ENCODE results near the gene ITPR2.
A peak's percentile ranks its signal among the peaks of the same experiment; 100 is the strongest.

Gene ITPR2

DNA sequence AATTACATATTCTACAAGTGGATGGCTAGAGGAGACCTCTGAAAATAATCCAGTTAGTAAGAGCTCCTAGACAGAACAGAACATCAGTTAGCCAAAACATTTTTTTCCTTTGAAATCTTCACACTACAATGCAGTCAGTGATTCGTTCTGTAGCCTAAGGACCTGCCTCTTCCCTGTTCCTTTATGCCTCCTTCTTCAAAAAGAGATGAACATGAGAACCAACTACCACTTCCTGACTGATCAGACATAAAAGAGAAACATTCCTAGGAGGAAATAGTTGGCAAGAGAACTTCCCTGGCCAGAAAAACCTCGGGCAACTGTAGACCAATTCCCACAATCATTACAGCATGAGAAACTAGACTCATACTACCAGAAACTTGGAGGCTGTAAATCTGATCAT lies 29.4 kb downstream of the ITPR2 start:
- Histone ChIP-seq H3K36me3 (ENCODE audit: control insufficient read depth in 1 of 2, insufficient read depth in 2 of 2, low read depth in 1 of 2, low read length in 2 of 2) (peaks cover 0 to 4% of the 10 kb centered on the region in 2 experiments), H3K4ac (ENCODE audit: low read depth in 1 of 2, low read length in 2 of 2) (no peak overlapping the region), H4K8ac (ENCODE audit: low read length) (no peak overlapping the region), H3K9me3 (ENCODE audit: control insufficient read depth, low read length) (no peaks in the 10 kb centered on the region), H2BK5ac (ENCODE audit: low read depth, low read length, poor library complexity, severe bottlenecking) (no peak overlapping the region), H2AFZ (ENCODE audit: low read depth, low read length) (no peak overlapping the region), H2BK12ac (ENCODE audit: low read length in 2 of 2) (no peak overlapping the region), H3K23ac (ENCODE audit: low read length in 2 of 2) (no peak overlapping the region), H3K4me1 (ENCODE audit: control insufficient read depth, insufficient read depth, low read depth, low read length) (peaks cover 3% of the 10 kb centered on the region), H3K18ac (ENCODE audit: low read depth in 1 of 2, low read length in 2 of 2) (no peak overlapping the region), H3K14ac (ENCODE audit: low read length in 2 of 2) (no peak overlapping the region), H4K91ac (ENCODE audit: low read length) (no peak overlapping the region), H3K4me3 (ENCODE audit: insufficient read depth in 1 of 2, low read depth in 1 of 2, low read length in 2 of 2) (no peak overlapping the region), H3K79me1 (replicated peaks; ENCODE audit: low read length, poor library complexity, severe bottlenecking) (peaks cover 24% of the 10 kb centered on the region), H2AK5ac (ENCODE audit: low read length, severe bottlenecking) (no peak overlapping the region), H2BK15ac (ENCODE audit: low read depth, poor library complexity, severe bottlenecking) (no peak overlapping the region), H3K27ac (ENCODE audit: low read length, poor library complexity, severe bottlenecking) (peak overlapping the region; percentile 7), H3K9ac (ENCODE audit: low read length) (peak overlapping the region; percentile 44), H2BK120ac (ENCODE audit: low read depth, low read length) (no peak overlapping the region), H3K27me3 (ENCODE audit: control insufficient read depth in 1 of 2, insufficient read depth in 1 of 2, low read length in 2 of 2) (no peaks in the 10 kb centered on the region), H3K4me2 (ENCODE audit: low read length, poor library complexity, severe bottlenecking) (no peak overlapping the region)
- WGBS: 73% methylated on average over 2 of the region's 2 CpGs
- peak; percentile 27 for DNase-seq

DNA sequence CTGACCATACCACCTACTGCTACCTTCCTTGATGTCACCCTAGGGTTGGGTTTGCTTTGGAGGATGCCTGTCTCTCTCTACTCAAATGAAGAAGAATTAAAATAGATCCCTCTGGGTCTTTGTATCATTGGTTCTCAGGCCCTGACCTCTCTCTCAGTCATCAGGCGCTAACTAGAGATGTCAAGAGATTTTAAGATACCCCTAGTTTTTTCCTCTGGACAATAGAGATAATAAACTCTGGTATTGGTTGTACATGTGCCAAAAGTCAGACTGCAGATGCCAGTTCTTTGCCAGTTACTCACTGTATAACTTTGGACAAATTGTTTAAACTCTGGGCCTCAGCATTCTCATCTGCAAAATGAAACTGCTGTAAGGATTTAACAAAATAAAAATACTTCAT lies 31.5 kb downstream of the ITPR2 start:
- Histone ChIP-seq H2AK5ac (ENCODE audit: low read length, severe bottlenecking) (no peak overlapping the region), H3K9me3 (ENCODE audit: control insufficient read depth, low read length) (no peaks in the 10 kb centered on the region), H2AFZ (ENCODE audit: low read depth, low read length) (no peak overlapping the region), H3K4me2 (ENCODE audit: low read length, poor library complexity, severe bottlenecking) (no peak overlapping the region), H2BK12ac (ENCODE audit: low read length in 2 of 2) (no peak overlapping the region), H3K9ac (ENCODE audit: low read length) (no peak overlapping the region), H4K8ac (ENCODE audit: low read length) (no peak overlapping the region), H2BK120ac (ENCODE audit: low read depth, low read length) (no peak overlapping the region), H2BK5ac (ENCODE audit: low read depth, low read length, poor library complexity, severe bottlenecking) (no peak overlapping the region), H3K79me1 (replicated peaks; ENCODE audit: low read length, poor library complexity, severe bottlenecking) (peaks cover 16% of the 10 kb centered on the region), H3K18ac (ENCODE audit: low read depth in 1 of 2, low read length in 2 of 2) (no peak overlapping the region), H3K4me3 (ENCODE audit: insufficient read depth in 1 of 2, low read depth in 1 of 2, low read length in 2 of 2) (no peak overlapping the region), H3K27ac (ENCODE audit: low read length, poor library complexity, severe bottlenecking) (no peak overlapping the region), H3K23ac (ENCODE audit: low read length in 2 of 2) (no peak overlapping the region), H4K91ac (ENCODE audit: low read length) (no peak overlapping the region), H3K36me3 (ENCODE audit: control insufficient read depth in 1 of 2, insufficient read depth in 2 of 2, low read depth in 1 of 2, low read length in 2 of 2) (peaks cover 0 to 4% of the 10 kb centered on the region in 2 experiments), H3K4ac (ENCODE audit: low read depth in 1 of 2, low read length in 2 of 2) (no peak overlapping the region), H3K27me3 (ENCODE audit: control insufficient read depth in 1 of 2, insufficient read depth in 1 of 2, low read length in 2 of 2) (no peaks in the 10 kb centered on the region), H3K14ac (ENCODE audit: low read length in 2 of 2) (no peak overlapping the region), H2BK15ac (ENCODE audit: low read depth, poor library complexity, severe bottlenecking) (no peak overlapping the region), H3K4me1 (ENCODE audit: control insufficient read depth, insufficient read depth, low read depth, low read length) (peaks cover 3% of the 10 kb centered on the region)
- WGBS: no CpG with 5 or more reads among the region's 1 CpG
- no peak for DNase-seq

DNA sequence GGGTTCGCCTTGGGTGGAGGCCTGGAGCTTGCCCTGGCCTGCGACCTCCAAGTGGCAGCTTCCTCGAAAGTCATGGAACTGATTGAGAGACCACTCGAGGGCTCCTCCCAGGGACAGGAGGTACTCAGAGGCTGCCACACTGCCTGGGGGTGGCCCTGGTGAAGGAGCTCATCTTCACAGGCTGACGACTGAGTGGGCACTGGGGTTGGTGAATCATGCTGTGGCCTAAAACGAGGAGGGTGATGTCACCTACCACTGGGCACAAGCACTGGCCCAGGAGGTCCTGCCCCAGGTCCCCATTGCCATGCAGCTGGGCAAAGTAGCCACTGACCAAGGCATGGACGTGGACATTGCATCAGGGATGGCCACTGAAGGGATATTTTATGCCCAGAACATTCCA lies 32.1 kb downstream of the ITPR2 start:
- H3K4me2 ChIP-seq (ENCODE audit: low read length, poor library complexity, severe bottlenecking): no peak overlapping the region
- no peak overlapping the region for H3K4me3 ChIP-seq (ENCODE audit: insufficient read depth in 1 of 2, low read depth in 1 of 2, low read length in 2 of 2)
- H4K8ac ChIP-seq (ENCODE audit: low read length): peak overlapping the region; percentile 33
- H3K4me1 ChIP-seq (ENCODE audit: control insufficient read depth, insufficient read depth, low read depth, low read length): peaks cover 3% of the 10 kb centered on the region
- H2AFZ ChIP-seq (ENCODE audit: low read depth, low read length): no peak overlapping the region
- no peak overlapping the region for H2BK120ac ChIP-seq (ENCODE audit: low read depth, low read length)
- H3K79me1 ChIP-seq (replicated peaks; ENCODE audit: low read length, poor library complexity, severe bottlenecking): peaks cover 18% of the 10 kb centered on the region
- no peak overlapping the region for H2BK15ac ChIP-seq (ENCODE audit: low read depth, poor library complexity, severe bottlenecking)
- no peak overlapping the region for H2BK5ac ChIP-seq (ENCODE audit: low read depth, low read length, poor library complexity, severe bottlenecking)
- H4K91ac ChIP-seq (ENCODE audit: low read length): peak overlapping the region; percentile 34
- H2AK5ac ChIP-seq (ENCODE audit: low read length, severe bottlenecking): peak overlapping the region; percentile 18
- H3K4ac ChIP-seq (ENCODE audit: low read depth in 1 of 2, low read length in 2 of 2): no peak overlapping the region
- H2BK12ac ChIP-seq (ENCODE audit: low read length in 2 of 2): peak overlapping the region; percentile 10 to 67
- H3K18ac ChIP-seq (ENCODE audit: low read depth in 1 of 2, low read length in 2 of 2): no peak overlapping the region
- H3K36me3 ChIP-seq (ENCODE audit: control insufficient read depth in 1 of 2, insufficient read depth in 2 of 2, low read depth in 1 of 2, low read length in 2 of 2): peaks cover 0 to 4% of the 10 kb centered on the region in 2 experiments
- H3K27me3 ChIP-seq (ENCODE audit: control insufficient read depth in 1 of 2, insufficient read depth in 1 of 2, low read length in 2 of 2): no peaks in the 10 kb centered on the region
- 95% methylated on average over 7 of the region's 7 CpGs for WGBS
- H3K14ac ChIP-seq (ENCODE audit: low read length in 2 of 2): no peak overlapping the region
- no peak overlapping the region for H3K9ac ChIP-seq (ENCODE audit: low read length)
- H3K27ac ChIP-seq (ENCODE audit: low read length, poor library complexity, severe bottlenecking): no peak overlapping the region
- H3K23ac ChIP-seq (ENCODE audit: low read length in 2 of 2): no peak overlapping the region
- no peaks in the 10 kb centered on the region for H3K9me3 ChIP-seq (ENCODE audit: control insufficient read depth, low read length)
- DNase-seq: no peak

DNA sequence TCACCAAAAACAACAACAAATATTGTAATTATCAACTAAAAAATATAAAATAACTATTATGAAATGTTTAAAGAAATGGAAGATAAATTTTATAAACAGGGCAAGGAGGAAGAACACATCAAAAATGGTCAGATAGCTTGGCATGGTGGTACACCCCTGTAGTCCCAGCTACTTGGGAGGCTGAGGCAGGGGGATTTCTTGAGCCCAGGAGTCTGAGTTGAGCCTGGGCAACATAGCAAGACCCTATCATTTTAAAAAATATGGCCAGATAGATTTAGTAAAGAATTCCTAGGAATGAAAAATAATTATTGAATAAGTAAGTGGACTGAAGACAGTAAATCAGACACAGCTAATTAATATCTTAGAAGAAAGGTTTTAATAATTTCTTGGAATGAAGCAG lies 32.6 kb downstream of the ITPR2 start:
- Histone ChIP-seq H3K4me1 (ENCODE audit: control insufficient read depth, insufficient read depth, low read depth, low read length) (peaks cover 3% of the 10 kb centered on the region), H3K4me2 (ENCODE audit: low read length, poor library complexity, severe bottlenecking) (no peak overlapping the region)

More for the DNA sequence above, 32.6 kb downstream of the ITPR2 start:
- Histone ChIP-seq H3K9me3 (ENCODE audit: control insufficient read depth, low read length) (no peaks in the 10 kb centered on the region), H2BK15ac (ENCODE audit: low read depth, poor library complexity, severe bottlenecking) (no peak overlapping the region), H2AFZ (ENCODE audit: low read depth, low read length) (no peak overlapping the region), H3K4me3 (ENCODE audit: insufficient read depth in 1 of 2, low read depth in 1 of 2, low read length in 2 of 2) (no peak overlapping the region), H3K18ac (ENCODE audit: low read depth in 1 of 2, low read length in 2 of 2) (no peak overlapping the region), H3K36me3 (ENCODE audit: control insufficient read depth in 1 of 2, insufficient read depth in 2 of 2, low read depth in 1 of 2, low read length in 2 of 2) (peaks cover 0 to 4% of the 10 kb centered on the region in 2 experiments), H4K91ac (ENCODE audit: low read length) (no peak overlapping the region), H3K79me1 (replicated peaks; ENCODE audit: low read length, poor library complexity, severe bottlenecking) (peaks cover 16% of the 10 kb centered on the region), H2BK120ac (ENCODE audit: low read depth, low read length) (no peak overlapping the region), H3K27me3 (ENCODE audit: control insufficient read depth in 1 of 2, insufficient read depth in 1 of 2, low read length in 2 of 2) (no peaks in the 10 kb centered on the region), H3K27ac (ENCODE audit: low read length, poor library complexity, severe bottlenecking) (no peak overlapping the region), H3K23ac (ENCODE audit: low read length in 2 of 2) (no peak overlapping the region), H2BK5ac (ENCODE audit: low read depth, low read length, poor library complexity, severe bottlenecking) (no peak overlapping the region), H3K9ac (ENCODE audit: low read length) (no peak overlapping the region), H2BK12ac (ENCODE audit: low read length in 2 of 2) (no peak overlapping the region), H3K4ac (ENCODE audit: low read depth in 1 of 2, low read length in 2 of 2) (no peak overlapping the region), H3K14ac (ENCODE audit: low read length in 2 of 2) (no peak overlapping the region), H2AK5ac (ENCODE audit: low read length, severe bottlenecking) (no peak overlapping the region), H4K8ac (ENCODE audit: low read length) (no peak overlapping the region)
- no peak for DNase-seq

Data from mesenchymal stem cell (in vitro differentiated cells and primary cell).